Sigmoid colon (tissue), 7 donors: ENCODE results near the gene TNFAIP8. TPM values are rescaled to one million over a fixed set of nuclear protein-coding genes. Genes with fewer than 3 reads are reported as not detected.

Experiments
- DNase-seq: peaks from one replicate; pipeline ENCODE4 v3.0.0-alpha.2; 2019
- H3K27ac ChIP-seq, 4 donors: fragments of 200-600 bp; sonication (generic); one replicate each; pipeline ENCODE4 v1.5.1; 2016 to 2019; ENCODE audit warnings: mild to moderate bottlenecking in 1 of 4
- H3K27me3 ChIP-seq, 3 donors: fragments of 200-600 bp; sonication (generic); one replicate each; pipeline ENCODE4 v1.5.1; 2019; ENCODE audit warnings: mild to moderate bottlenecking in 1 of 3
- H3K36me3 ChIP-seq, 4 donors: fragments of 200-600 bp; sonication (generic); one replicate each; pipeline ENCODE4 v1.5.1; 2016 to 2019
- H3K4me1 ChIP-seq, 4 donors: fragments of 200-600 bp; sonication (generic); one replicate each; pipeline ENCODE4 v1.5.1; 2017 to 2019
- H3K4me3 ChIP-seq, 4 donors: fragments of 200-600 bp; sonication (generic); one replicate each; pipeline ENCODE4 v1.5.1; 2017 to 2019; ENCODE audit warnings: mild to moderate bottlenecking in 2 of 4, moderate library complexity in 1 of 4
- H3K9me3 ChIP-seq, 4 donors: fragments of 200-600 bp in 3 of 4; sonication (generic) in 3 of 4; one replicate each; pipeline versions ENCODE4 v1.5.1 to v1.6.1; 2013 to 2019
- CTCF ChIP-seq, 4 experiments: fragments of 450-650 bp in 3 of 4; fragments of 200-600 bp in 1 of 4; IDR thresholded peaks; one replicate each; pipeline ENCODE4 v1.5.1; 2016 to 2019; ENCODE audit warnings: antibody characterized with exemption in 4 of 4, mild to moderate bottlenecking in 3 of 4, moderate library complexity in 2 of 4
- EP300 ChIP-seq, 4 donors: sonication (generic); formaldehyde crosslinking; IDR thresholded peaks; one replicate each; pipeline ENCODE4 v1.6.1; 2017; ENCODE audit warnings: antibody characterized with exemption in 4 of 4
- POLR2A ChIP-seq, 2 donors: fragments of 450-650 bp; IDR thresholded peaks; one replicate each; pipeline ENCODE4 v1.6.1; 2016; ENCODE audit warnings: antibody characterized with exemption in 2 of 2, mild to moderate bottlenecking in 2 of 2, moderate library complexity in 2 of 2
- POLR2AphosphoS5 ChIP-seq, 4 donors: sonication (generic); formaldehyde crosslinking; IDR thresholded peaks; one replicate each; pipeline ENCODE4 v1.6.1; 2017; ENCODE audit warnings: antibody characterized with exemption in 4 of 4
- WGBS, 2 donors: extraction: QIAGEN DNeasy Blood & Tissue Kit; methylation state at CpG; one replicate each; pipeline ENCODE4 v1.1.7; 2013; 5-methylcytosine and 5-hydroxymethylcytosine counted together
- intact Hi-C: fragments of 100-400 bp; cut with DNase I; formaldehyde crosslinking; loops from one replicate; pipeline ENCODE4 v1.15.1; 2023
- polyA plus RNA-seq, 3 donors: library from polyadenylated mRNA; stranded (reverse); fragments of 200-250 nt; gene quantifications; one replicate each; pipeline ENCODE4 v1.2.3, GENCODE V29; 2013
- total RNA-seq, 4 donors: library from RNA; depleted of rRNA; stranded (reverse); fragments of >200 nt; gene quantifications; one replicate each; pipeline ENCODE4 v1.1.0, GENCODE V29; 2016
- donor health status: healthy with polysubstance abuse.
- donor health status: Bipolar disorder and iron deficiency.
- donor health status: healthy.

The TNFAIP8 gene
- total and polyA plus RNA-seq, 7 donors = 6.9 to 55.8 (median 14.8) TPM

DNA sequence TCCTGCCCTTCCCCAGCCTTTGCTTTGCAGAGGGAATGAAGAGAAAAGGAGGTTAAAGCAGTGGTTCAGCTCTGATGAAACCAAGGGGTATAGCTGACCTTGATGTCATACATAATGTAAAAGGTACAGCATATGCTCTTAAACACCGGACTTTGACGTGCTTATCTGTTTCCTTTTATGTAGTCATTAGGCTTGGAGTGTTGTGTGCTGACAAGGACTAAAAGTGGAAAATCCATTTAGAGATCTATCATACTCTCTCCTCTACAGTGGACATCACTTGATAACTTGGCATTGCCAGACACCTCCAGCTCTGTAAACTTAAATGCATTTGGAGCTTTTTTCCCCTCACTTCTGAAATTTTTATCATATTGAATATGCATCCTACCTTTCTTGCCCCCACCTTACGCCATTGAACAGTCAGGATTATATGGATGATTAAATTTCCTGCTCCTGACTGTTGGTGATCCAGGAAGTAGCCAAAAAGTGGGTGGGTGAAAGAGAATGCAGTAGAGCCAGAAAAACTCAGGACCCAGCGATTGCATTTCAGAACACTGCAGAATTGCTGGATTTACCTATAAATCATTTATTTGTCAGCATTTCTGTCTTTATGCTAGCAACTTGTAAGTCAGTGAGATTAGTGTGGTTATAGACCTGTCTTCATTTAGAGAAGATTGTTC, 4.1 kb downstream of the TNFAIP8 start:
- 40 to 54% methylated on average over 4 of the region's 4 CpGs for WGBS, 2 donors
- H3K27ac ChIP-seq = peak overlapping the region in 1 of 4 donors; percentile 1
- no peaks in the 10 kb centered on the region for H3K9me3 ChIP-seq
- H3K27me3 ChIP-seq = peaks cover 0 to 6% (median 0%) of the 10 kb centered on the region in 3 donors
- intact Hi-C loops = no loop called here
- no peaks in the 10 kb centered on the region for H3K36me3 ChIP-seq
- H3K4me3 ChIP-seq = no peak overlapping the region
- no peak for DNase-seq
- peaks cover 0 to 22% (median 13%) of the 10 kb centered on the region in 4 donors for H3K4me1 ChIP-seq
- no peak for TF ChIP-seq EP300 (IDR thresholded peaks at IDR 0.05)
- no peak for TF ChIP-seq POLR2A (IDR thresholded peaks at IDR 0.05)
- no peak for TF ChIP-seq POLR2AphosphoS5 (IDR thresholded peaks at IDR 0.05)
- no peak for TF ChIP-seq CTCF (IDR thresholded peaks at IDR 0.05)

DNA sequence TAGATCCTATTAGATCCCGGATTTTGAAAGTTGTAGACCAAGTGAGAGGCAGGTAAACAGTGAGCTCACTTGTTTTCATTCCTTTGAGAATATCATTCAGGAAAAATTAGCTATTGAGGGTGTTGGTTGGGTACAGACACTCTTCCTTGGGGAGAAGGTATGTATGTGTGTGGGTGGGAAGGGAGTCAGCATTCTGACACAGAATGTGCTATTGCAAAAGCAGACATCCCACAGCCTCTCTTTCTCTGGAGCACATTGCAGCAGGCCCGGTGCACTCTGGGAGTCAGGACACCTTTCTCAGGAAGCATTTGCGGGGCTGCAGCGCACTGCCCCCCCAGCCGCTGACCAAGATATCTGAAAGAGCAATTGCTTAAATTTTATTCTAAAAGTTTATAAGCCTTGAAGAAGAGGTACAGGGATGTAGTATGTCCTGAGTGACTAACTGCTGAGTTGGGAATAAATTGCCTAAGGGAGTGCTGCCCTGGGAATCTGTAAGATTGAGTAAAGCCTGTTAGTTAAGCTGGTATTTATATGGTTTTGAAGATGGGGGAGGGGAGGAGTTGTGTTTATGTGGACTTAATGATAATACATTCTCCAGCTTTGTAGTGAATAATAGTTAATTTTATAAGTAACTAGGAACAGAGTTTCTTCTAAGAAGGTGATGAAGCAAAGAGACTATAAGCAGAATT, 5.2 kb downstream of the TNFAIP8 start:
- TF ChIP-seq POLR2AphosphoS5 (IDR thresholded peaks at IDR 0.05) = no peak
- no peak for TF ChIP-seq CTCF (IDR thresholded peaks at IDR 0.05)
- no peak for TF ChIP-seq POLR2A (IDR thresholded peaks at IDR 0.05)
- TF ChIP-seq EP300 (IDR thresholded peaks at IDR 0.05) = no peak
- Histone ChIP-seq H3K27ac (peak overlapping the region in 1 of 4 donors; percentile 4), H3K27me3 (no peaks in the 10 kb centered on the region), H3K4me1 (peaks cover 0 to 18% (median 9%) of the 10 kb centered on the region in 4 donors), H3K4me3 (no peak overlapping the region), H3K36me3 (no peaks in the 10 kb centered on the region), H3K9me3 (no peaks in the 10 kb centered on the region)
- no peak for DNase-seq
- intact Hi-C loops = no loop called here
- 75 to 81% methylated on average over 5 of the region's 5 CpGs for WGBS, 2 donors

- Histone ChIP-seq H3K4me1 (peaks cover 0 to 19% (median 12%) of the 10 kb centered on the region in 4 donors), H3K4me3 (no peak overlapping the region), H3K27ac (no peak overlapping the region), H3K27me3 (no peaks in the 10 kb centered on the region), H3K9me3 (no peaks in the 10 kb centered on the region), H3K36me3 (no peaks in the 10 kb centered on the region)
- TF ChIP-seq EP300 (IDR thresholded peaks at IDR 0.05) (no peak), POLR2A (IDR thresholded peaks at IDR 0.05) (no peak), CTCF (IDR thresholded peaks at IDR 0.05) (no peak)
- intact Hi-C loops = no loop called here
- no peak for DNase-seq
- 82 to 91% methylated on average over 2 of the region's 2 CpGs for WGBS, 2 donors
Measured at GRCh38 chr5:119361594-119362125, 5.8 kb downstream of the TNFAIP8 start.

DNA sequence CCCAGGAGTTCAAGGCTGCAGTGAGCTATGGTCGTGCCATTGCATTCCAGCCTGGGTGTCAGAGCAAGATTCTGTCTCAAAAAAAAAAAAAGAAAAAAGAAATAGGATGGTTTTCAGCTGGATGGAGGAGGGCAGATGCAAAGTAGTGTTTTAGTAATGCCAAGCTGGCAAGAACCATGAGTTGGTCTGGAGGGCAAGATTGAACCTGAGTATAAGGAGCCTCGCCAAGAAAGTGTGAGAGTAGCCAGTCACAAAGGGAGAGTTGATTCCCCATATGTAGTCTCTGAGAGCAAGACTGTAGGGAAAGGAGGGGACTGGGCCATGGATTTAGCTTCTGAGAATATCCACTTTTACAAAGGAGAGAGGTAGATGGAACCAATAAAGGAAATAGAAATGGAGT, 6.9 kb downstream of the TNFAIP8 start:
- TF ChIP-seq EP300 (IDR thresholded peaks at IDR 0.05) (no peak), CTCF (IDR thresholded peaks at IDR 0.05) (no peak), POLR2A (IDR thresholded peaks at IDR 0.05) (no peak), POLR2AphosphoS5 (IDR thresholded peaks at IDR 0.05) (no peak)
- peaks cover 0 to 23% (median 13%) of the 10 kb centered on the region in 4 donors for H3K4me1 ChIP-seq

More for the DNA sequence above, 6.9 kb downstream of the TNFAIP8 start:
- DNase-seq = no peak
- Histone ChIP-seq H3K4me3 (no peak overlapping the region), H3K27ac (no peak overlapping the region), H3K9me3 (no peaks in the 10 kb centered on the region), H3K27me3 (no peaks in the 10 kb centered on the region), H3K36me3 (no peaks in the 10 kb centered on the region)
- WGBS, 2 donors = 67 to 95% methylated on average over 2 of the region's 2 CpGs
- intact Hi-C loops = no loop called here
